HG03103 (cell line): Measurements from ENCODE around the gene VASN.
"Not testable (repeated sequence)": the region's sequence is repeated elsewhere in the genome, so short reads cannot be mapped to it uniquely, and the experiment has no call there.

Source experiments
- ATAC-seq: cut with Tn5 transposase; IDR thresholded peaks from one replicate; pipeline ENCODE4 v1.9.1; 2021; ENCODE audit warnings: low read depth; ENCODE audit not compliant: unreplicated experiment

Gene VASN

DNA sequence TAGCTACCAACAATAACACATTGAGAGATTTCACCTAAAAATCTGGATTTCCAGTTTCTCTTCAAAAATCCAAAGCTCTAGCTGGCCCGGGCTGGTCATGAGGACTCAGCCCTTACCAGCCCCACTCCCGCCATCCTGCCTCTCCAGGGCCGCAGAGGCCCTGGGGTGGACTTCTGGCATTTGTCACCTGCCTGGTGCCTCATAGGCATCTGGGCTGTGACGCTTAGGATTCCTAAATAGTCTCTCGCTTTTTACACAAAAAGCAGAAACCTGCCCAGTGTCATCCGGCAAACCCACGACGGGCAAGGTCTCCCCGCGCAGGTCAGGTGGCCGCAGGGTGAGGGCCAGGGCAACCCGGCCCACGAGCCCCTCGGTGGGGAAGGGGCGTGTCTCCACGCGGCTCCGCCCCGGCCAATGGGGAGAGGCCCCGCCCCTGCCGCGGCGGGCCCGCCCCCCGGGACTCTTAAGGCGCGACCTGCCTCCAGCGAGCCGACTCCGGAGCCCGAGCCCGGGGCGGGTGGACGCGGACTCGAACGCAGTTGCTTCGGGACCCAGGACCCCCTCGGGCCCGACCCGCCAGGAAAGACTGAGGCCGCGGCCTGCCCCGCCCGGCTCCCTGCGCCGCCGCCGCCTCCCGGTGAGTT lies at the start of gene VASN:
TSS of gene VASN (plus strand) at position 492 of the 644 bp plus-strand sequence. CDS start 9,030 bp downstream, outside the sequence.
- no peak for ATAC-seq

DNA sequence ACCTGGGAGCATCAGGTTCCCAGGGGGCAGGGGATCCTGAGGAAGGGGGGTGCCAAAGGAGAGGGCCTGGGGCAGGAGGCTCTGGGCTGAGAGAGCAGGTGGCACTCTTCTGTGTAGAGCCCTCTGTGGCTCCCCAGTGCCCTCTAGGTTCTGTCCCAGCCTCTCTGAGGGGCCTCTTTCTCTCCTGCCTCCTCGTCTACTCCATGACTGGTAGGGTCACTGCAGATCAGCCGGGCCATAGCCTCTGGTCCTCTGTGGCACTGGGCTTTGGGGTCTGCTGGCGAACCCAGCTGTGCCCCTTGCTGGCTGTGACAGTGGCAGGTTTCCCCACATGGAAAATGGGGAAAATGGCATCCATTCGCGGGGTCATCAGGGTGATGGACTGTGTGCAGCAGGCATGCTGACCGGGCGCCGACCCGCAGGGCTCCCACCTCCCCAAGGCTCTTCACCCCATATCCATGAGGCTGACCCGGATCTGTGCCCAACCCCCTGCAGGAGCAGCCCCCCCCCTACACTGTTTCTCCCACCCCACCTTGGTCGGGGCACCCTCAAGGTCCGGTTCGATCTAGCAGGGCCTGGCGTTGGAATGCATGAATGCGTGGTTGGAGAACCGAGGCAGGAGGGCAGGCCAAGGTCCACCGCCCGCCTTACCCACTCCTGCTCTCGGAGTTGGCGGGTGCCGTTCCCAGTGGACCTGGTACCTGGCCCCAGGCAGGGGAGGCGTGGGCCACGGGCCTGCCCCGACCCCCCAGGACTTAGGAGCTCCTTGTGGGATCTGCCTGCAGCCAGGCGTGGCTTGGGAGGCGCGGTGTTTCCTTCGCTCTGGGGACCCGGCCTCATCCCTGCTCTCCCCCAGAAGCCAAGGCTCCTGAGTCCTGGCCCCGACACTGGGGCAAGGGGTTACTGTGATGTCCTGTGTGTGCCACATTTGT lies 49.3 kb upstream of the VASN start:
- no peak for ATAC-seq

DNA sequence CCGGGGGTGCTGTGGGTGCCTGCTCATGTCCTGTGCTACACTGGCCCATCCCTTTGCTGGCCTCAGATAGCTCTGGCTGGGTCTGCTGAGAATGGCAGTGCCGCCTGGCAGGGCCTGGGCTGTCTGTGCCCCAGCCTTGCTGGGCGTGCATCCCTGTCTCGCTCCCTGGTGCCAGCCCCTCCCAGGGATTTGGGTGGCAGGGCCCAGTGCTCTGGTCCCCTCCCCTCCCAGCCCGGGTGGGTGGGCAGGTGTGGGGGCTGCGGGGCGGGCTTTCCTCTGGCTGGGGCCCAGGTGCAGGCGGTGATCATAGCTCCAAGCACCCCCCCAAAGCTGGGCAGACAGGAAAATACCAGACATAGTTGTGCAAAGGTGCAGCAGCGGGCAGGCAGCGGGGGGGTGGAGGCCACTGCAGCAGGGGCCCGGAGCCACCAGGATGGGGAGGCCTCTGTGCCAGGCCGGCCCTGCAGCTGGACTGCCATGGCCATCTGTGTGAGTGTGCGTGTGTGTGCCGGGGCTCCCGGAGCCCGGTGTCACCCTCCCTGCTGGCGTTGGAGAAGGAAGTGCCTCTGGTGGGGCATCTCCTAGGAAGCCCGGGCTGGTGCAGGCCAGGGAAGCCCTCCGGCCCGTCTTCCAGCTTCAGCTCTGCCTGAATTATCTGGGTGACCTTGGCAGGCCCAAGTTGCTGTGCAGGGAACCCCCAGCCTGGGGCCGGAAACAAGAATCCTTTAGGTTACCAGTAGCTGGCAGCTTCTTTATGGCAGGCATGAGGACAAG lies 48.4 kb upstream of the VASN start:
- ATAC-seq, result no peak

DNA sequence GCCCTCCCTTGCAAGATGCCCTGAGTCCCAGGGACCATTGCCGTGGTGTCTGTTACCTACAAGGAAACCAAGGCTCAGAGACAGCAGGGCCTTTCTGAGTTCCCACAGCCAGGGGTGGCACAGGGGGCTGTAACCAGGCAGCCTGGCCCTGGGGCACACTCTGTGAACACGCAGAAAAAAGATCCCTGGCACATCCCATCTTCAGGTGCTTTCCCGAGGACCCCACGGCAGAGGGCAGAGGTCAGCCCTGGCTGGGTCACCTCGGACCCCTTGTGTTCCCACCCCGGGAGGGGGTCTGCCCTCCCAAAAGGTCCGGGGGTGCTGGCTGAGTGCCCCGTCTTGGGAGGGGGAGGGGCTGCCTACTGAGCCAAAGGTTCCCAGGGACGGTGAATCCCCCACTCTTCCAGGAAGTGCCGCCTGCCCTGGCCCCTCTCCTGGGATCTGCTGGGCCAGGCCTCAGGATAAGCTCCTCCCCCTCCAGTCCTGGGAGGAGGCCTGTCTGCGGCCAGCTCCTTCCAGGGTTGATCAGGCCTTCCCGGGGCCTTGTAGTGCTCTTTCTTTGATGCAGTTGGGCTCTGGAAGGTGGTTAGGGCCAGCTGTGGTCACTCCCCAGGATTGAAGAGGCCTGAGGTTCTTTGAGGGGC lies 47.7 kb upstream of the VASN start:
- ATAC-seq, result no peak

DNA sequence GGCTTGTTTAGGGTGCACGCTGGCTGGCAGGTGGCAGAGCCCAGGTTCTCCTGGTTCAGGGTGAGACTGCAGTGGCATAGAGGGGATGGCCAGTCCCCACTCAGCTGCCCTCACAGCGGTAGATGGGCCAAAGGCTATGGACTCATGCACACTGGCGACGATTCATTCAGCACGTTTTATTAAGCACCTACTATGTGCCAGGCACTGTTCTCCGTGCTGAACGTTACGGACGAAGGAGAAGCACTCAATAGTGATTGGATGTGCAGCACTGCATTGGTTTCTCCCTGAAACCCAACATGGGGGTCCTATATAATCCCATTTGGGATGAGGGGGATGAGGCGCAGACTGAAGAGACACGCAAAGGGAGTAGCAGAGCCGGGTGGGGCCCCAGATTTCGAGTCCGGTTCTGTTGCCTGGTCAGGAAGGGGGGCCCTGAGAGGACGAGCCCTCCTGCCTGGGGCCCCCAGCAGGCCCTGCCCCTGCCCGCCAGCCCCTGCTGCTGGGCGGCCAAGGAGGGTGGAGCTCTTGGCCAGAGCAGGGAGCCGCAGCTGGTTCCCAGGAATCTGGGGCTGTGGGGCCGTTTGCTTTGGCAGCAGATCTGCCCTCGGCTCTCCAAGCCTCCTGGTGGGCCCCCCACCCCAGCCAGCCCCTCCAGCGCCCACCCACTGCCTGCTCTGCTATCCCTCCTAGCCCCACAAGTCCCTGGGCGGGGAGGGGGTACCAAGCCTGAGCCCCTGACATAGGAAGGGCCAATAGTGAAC lies 47.0 kb upstream of the VASN start:
- no peak for ATAC-seq

DNA sequence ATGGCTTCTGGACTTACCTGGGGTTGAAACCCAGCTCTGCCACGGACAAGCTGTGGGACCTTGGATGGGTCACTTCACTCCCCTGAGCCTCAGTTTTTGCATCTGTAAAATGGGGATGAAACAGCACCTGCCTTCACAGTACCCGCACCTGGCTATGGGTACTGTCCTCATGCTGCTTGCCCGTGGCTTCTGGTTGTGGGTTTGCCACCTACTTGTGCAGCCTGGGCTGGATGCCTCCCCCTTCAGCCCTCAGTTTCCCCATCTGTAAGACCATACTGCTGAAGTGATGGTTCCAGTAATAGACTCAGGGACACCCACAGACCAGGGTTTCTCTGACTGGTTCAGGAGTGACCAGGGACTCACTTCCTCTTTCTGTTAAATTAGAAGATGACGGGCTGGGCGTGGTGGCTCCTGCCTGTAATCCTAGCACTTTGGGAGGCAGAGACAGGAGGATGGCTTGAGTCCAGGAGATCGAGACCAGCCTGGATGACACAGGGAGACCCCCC lies 46.3 kb upstream of the VASN start:
- ATAC-seq, result no peak

DNA sequence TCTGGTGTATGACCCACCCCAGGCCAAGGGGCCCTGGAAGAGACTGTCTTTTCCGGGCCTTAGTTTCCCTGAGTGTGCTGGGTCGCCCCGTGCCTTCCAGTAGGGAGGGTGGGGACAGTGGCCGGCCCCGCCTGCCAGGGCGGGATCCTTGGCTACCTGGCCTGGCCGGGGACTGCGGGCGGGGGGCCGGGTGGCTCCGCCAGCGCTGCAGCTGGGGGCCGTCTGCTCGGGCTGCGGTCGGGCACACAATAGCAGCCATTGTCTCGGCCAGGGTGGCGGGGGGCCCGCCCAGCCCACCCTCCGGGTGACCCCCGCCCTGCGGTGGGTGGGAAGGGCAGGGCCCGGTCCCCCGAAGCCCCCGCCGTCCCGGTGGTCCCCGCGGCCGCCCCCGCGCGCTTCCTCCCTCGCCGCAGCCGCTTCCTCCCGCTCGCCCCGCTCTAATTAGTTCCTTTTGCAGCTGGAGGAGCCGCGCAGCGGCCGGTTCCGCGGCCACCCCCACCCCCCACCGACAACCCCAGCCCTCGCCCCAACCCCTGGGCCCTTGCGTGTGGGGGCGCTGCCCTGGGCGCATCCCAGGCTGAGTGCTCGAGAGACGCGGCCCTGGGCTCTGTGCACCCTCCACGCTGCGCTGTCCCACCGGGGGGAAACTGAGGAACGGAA lies 44.1 kb upstream of the VASN start:
- ATAC-seq, result no peak

DNA sequence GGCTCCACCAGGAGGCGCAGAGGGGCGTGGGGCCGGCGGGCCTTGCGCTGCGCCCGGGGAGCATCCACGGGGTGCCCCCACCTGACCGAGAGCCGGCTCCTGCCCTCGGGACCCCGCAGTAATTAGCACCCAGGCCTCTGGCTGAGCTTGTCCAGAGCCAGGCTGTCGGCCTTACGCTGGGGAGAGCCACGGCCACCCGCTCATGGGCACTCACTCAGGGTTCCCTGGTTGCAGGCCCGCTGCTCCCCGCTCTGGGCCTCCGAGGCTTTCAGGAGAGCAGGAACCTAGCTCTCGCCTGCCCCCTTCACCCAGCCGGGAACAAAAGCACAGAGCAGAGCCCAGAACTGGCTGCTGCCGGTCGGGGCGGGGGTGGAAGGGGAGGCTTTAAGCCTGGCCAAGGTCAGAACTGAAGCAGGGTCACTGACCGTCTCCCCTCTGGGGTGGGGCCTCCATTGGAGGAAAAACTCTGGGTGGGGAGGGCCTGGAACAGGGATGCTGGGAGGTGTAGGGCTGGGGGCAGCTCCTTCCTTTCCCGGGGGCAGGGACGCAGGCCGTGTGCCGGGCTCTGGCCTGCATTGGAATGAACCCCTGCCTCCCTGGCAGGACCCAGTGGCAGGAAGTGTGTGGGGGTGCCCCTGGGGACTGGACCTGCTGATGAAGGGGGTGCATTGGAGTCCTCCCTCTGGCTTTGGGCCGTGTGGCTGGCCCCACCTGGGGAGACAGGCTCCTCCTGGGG lies 43.4 kb upstream of the VASN start:
- no peak for ATAC-seq

DNA sequence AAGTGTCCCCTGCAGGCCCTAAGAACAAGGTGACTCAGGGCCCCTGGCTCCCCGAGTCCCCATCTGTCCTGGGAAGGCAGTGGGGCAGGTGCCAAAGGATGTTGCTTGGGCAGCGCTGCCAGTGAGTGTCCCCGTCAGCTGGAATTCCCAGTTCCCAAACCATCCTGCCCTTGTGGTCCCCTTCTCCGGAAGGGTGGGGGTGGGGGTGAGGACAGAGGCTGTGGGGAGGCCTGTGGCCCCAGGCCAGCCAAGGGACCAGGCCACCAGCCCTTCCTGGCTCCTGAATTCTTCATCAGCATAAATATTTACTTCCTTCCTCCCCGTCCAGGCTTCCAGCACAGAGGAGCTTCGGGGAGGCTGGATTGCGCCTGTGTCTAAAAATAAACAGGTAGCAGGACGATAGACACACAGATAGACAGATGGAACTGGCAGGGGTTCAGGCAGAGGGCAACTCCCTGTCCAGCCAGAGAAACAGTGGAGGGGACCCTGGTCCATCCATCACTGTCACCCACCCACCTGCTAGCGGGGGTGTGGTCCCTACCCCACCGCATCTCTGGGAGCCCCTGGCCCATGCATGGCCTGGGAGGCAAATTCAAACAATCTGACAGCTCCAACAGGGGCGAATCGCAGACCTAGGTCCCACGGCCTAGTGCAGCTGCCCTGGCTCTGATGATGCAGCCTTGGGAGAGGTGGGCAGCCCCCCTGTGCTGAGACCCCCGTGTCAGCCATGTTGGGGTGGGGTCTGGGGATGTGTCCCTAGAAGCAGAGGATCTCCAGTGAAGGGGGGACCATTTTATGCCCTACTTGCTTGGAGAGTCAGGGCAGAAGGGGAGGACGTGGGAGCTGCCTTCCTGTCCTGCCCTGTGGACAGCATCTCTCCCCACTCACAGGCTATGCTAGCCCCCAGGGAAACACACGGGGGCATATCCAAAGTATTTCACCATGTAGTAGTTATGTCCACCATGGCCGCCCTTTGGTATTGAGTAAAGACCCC lies 42.6 kb upstream of the VASN start:
- no peak for ATAC-seq

DNA sequence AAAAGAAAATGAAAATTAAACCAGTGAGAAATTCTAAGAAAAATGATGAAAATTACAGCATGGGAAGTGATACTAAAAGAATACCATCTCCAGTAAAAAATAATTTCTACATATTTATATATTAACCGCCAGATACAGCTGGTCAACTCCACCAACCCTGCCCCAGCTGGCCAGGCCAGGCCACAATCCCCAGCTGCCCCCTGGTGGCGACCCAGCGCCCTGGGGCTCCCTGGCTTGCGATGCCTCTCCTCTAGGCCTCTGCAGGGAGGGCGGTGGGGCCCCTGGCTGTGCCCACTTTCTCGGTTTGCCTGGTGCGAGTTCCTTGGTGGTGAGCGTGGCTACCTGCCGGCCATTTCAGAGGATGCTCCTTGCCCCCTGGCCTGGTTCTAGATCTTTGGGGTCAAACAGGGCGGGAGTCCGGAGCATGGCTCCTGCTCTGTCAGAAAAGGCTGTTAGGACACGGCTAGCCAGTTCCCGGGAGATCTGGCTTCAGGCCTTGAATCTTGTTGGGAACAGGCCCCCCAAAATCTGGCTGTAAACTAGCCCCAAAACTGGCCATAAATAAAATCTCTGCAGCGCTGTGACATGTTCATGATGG lies 41.3 kb upstream of the VASN start:
- ATAC-seq, result no peak

DNA sequence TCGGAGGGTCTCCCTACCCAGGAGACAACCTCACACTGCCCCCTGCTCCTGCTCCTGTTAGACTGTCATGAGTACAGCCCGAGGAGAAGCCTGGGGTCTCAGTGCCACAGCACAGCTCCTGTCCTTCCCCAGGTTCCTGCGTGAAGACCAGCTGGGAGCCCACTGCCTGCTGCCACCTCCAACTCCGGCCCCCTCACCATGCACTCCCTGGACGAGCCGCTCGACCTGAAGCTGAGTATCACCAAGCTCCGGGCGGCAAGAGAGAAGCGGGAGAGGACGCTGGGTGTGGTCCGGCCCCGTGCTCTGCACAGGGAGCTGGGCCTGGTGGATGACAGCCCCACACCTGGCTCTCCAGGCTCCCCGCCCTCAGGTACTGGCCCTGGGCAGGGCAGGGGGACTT lies 39.6 kb upstream of the VASN start:
- no peak for ATAC-seq

DNA sequence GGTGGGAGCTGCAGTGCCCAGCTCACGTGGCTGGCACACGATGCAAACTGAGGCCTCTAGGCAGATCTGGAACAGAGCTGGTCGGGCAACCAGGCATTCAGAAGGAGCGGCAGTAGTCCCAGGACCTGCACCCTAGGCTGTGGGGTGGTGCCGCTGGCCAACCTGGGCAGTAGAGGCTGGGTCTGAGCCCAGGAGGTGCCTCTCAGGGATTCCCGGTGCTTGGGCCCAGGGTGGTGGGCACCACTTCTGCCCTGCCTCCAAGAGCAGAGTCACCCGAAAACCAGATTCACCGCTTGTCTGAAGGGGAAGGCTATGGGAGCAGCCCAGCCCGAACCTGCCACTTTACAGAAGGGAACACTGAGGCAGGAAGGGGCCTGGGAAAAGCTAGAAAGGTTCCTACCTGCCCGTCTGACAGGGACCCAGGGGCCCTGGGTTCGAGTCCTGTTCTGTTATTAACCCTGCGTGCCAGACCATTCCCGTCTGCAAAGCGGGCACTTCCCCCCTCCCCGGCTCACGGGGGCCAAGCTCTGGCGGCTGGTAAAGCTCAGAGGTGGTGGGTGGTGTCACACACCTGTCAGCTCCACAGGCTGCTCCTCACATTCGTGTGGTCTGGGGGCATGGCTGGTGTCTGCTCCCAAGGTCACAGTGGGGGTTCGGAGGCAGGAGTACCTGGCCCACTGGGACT lies 38.9 kb upstream of the VASN start:
- no peak for ATAC-seq

DNA sequence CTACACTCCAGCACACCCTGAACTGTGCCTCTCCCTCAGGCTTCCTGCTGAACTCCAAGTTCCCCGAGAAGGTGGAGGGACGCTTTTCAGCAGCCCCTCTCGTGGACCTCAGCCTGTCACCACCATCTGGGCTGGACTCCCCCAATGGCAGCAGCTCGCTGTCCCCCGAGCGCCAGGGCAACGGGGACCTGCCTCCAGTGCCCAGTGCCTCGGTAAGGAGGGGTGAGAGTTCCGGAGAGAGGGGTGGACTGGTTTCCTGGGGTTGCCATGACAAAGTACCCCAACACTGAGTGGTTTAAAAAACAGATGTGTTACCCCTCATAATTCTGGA lies 38.4 kb upstream of the VASN start:
- no peak for ATAC-seq

DNA sequence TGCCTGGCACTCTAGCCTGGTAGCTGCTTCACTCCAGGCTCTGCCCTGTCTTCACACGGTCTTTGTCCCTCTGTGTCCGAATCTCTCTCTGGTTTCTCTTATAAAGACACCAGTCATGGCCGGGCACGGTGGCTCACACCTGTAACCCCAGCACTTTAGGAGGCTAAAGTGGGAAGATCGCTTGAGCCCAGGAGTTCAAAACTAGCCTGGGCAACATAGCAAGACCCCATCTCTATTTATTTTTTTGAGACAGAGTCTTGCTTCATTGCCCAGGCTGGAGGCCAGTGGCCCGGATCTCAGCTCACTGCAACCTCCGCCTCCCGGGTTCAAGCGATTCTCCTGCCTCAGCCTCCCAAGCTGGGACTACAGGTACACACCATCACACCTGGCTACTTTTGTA lies 37.9 kb upstream of the VASN start:
- ATAC-seq, result not testable (repeated sequence)

DNA sequence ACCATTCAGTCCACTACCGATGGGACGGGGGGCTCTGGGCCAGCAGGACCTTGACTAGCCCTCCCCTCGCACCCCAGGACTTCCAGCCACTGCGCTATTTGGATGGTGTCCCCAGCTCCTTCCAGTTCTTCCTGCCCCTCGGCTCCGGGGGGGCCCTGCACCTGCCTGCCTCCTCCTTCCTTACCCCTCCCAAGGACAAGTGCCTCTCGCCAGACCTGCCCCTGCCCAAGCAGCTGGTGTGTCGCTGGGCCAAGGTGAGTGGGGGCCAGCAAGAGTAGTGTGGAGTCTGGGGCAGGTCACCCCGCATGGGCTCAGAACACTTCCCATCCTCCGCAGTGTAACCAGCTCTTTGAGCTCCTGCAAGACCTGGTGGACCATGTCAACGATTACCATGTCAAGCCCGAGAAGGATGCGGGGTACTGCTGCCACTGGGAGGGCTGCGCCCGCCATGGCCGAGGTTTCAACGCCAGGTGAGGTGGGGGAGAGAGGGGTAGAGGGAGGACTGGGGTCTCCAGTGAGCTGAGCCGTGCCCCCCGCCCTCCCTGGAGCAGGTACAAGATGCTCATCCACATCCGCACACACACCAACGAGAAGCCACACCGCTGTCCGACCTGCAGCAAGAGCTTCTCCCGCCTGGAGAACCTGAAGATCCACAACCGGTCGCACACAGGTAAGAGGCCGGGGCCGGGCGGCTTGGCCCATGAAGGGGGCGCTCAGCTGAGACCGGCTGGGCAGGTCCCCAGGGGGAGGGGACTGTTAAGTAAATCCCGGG lies 36.7 kb upstream of the VASN start:
- ATAC-seq, result no peak
